ENCODE data around the gene RAET1L.
"Not testable (repeated sequence)": the region's sequence is repeated elsewhere in the genome, so short reads cannot be mapped to it uniquely, and the experiment has no call there.

RAET1L gene

GRCh38 chr6:150063640-150064039 is 38.3 kb upstream of the RAET1L start:
- Histone ChIP-seq H3K9me3 (ENCODE audit: control insufficient read depth, low read length) (no peaks in the 10 kb centered on the region), H3K4me1 (ENCODE audit: control insufficient read depth, insufficient read depth, low read length, poor library complexity, severe bottlenecking) (no peaks in the 10 kb centered on the region), H3K4me3 (ENCODE audit: insufficient read depth, low read depth, low read length, poor library complexity, severe bottlenecking) (no peak overlapping the region), H3K27me3 (replicated peaks; ENCODE audit: control insufficient read depth, insufficient read depth, low read length, poor library complexity, severe bottlenecking) (no peaks in the 10 kb centered on the region), H3K27ac (ENCODE audit: insufficient read depth, low read length, poor library complexity, severe bottlenecking) (no peak overlapping the region), H3K36me3 (ENCODE audit: control insufficient read depth, insufficient read depth, low read length) (no peaks in the 10 kb centered on the region)
- DNase-seq, result no peak

- not testable (repeated sequence) for H3K4me1 ChIP-seq (ENCODE audit: control insufficient read depth, insufficient read depth, low read length, poor library complexity, severe bottlenecking); H3K27ac ChIP-seq (ENCODE audit: insufficient read depth, low read length, poor library complexity, severe bottlenecking); H3K36me3 ChIP-seq (ENCODE audit: control insufficient read depth, insufficient read depth, low read length); DNase-seq; H3K27me3 ChIP-seq (replicated peaks; ENCODE audit: control insufficient read depth, insufficient read depth, low read length, poor library complexity, severe bottlenecking); H3K9me3 ChIP-seq (ENCODE audit: control insufficient read depth, low read length); H3K4me3 ChIP-seq (ENCODE audit: insufficient read depth, low read depth, low read length, poor library complexity, severe bottlenecking)
Observed at GRCh38 chr6:150059973-150060372, 34.6 kb upstream of the RAET1L start.

- no peaks in the 10 kb centered on the region for H3K4me1 ChIP-seq (ENCODE audit: control insufficient read depth, insufficient read depth, low read length, poor library complexity, severe bottlenecking)
- no peaks in the 10 kb centered on the region for H3K9me3 ChIP-seq (ENCODE audit: control insufficient read depth, low read length)
- DNase-seq, result no peak
- H3K27me3 ChIP-seq (replicated peaks; ENCODE audit: control insufficient read depth, insufficient read depth, low read length, poor library complexity, severe bottlenecking), result no peaks in the 10 kb centered on the region
- no peaks in the 10 kb centered on the region for H3K36me3 ChIP-seq (ENCODE audit: control insufficient read depth, insufficient read depth, low read length)
- H3K4me3 ChIP-seq (ENCODE audit: insufficient read depth, low read depth, low read length, poor library complexity, severe bottlenecking), result no peak overlapping the region
- no peak overlapping the region for H3K27ac ChIP-seq (ENCODE audit: insufficient read depth, low read length, poor library complexity, severe bottlenecking)
Observed at GRCh38 chr6:150058986-150059385, 33.7 kb upstream of the RAET1L start.

- no peak for DNase-seq
- no peaks in the 10 kb centered on the region for H3K9me3 ChIP-seq (ENCODE audit: control insufficient read depth, low read length)
Observed at GRCh38 chr6:150058231-150058792, 33.0 kb upstream of the RAET1L start.

GRCh38 chr6:150057501-150057951 is 32.2 kb upstream of the RAET1L start:
- Histone ChIP-seq H3K4me1 (ENCODE audit: control insufficient read depth, insufficient read depth, low read length, poor library complexity, severe bottlenecking) (no peaks in the 10 kb centered on the region), H3K36me3 (ENCODE audit: control insufficient read depth, insufficient read depth, low read length) (no peaks in the 10 kb centered on the region), H3K27me3 (replicated peaks; ENCODE audit: control insufficient read depth, insufficient read depth, low read length, poor library complexity, severe bottlenecking) (peaks cover under 1% of the 10 kb centered on the region), H3K4me3 (ENCODE audit: insufficient read depth, low read depth, low read length, poor library complexity, severe bottlenecking) (no peak overlapping the region), H3K27ac (ENCODE audit: insufficient read depth, low read length, poor library complexity, severe bottlenecking) (no peak overlapping the region), H3K9me3 (ENCODE audit: control insufficient read depth, low read length) (no peaks in the 10 kb centered on the region)
- no peak for DNase-seq

More at GRCh38 chr6:150058231-150058792, 33.0 kb upstream of the RAET1L start:
- Histone ChIP-seq H3K4me3 (ENCODE audit: insufficient read depth, low read depth, low read length, poor library complexity, severe bottlenecking) (no peak overlapping the region), H3K27ac (ENCODE audit: insufficient read depth, low read length, poor library complexity, severe bottlenecking) (no peak overlapping the region), H3K27me3 (replicated peaks; ENCODE audit: control insufficient read depth, insufficient read depth, low read length, poor library complexity, severe bottlenecking) (no peaks in the 10 kb centered on the region), H3K36me3 (ENCODE audit: control insufficient read depth, insufficient read depth, low read length) (no peaks in the 10 kb centered on the region), H3K4me1 (ENCODE audit: control insufficient read depth, insufficient read depth, low read length, poor library complexity, severe bottlenecking) (no peaks in the 10 kb centered on the region)

- H3K27ac ChIP-seq (ENCODE audit: insufficient read depth, low read length, poor library complexity, severe bottlenecking), result no peak overlapping the region
- H3K9me3 ChIP-seq (ENCODE audit: control insufficient read depth, low read length), result no peaks in the 10 kb centered on the region
- no peaks in the 10 kb centered on the region for H3K36me3 ChIP-seq (ENCODE audit: control insufficient read depth, insufficient read depth, low read length)
- peaks cover 4% of the 10 kb centered on the region for H3K27me3 ChIP-seq (replicated peaks; ENCODE audit: control insufficient read depth, insufficient read depth, low read length, poor library complexity, severe bottlenecking)
- no peaks in the 10 kb centered on the region for H3K4me1 ChIP-seq (ENCODE audit: control insufficient read depth, insufficient read depth, low read length, poor library complexity, severe bottlenecking)
- DNase-seq, result no peak
- H3K4me3 ChIP-seq (ENCODE audit: insufficient read depth, low read depth, low read length, poor library complexity, severe bottlenecking), result no peak overlapping the region
Observed at GRCh38 chr6:150056916-150057315, 31.6 kb upstream of the RAET1L start.

- H3K27me3 ChIP-seq (replicated peaks; ENCODE audit: control insufficient read depth, insufficient read depth, low read length, poor library complexity, severe bottlenecking), result peaks cover 4% of the 10 kb centered on the region
- no peak for DNase-seq
Observed at GRCh38 chr6:150056156-150056555, 30.8 kb upstream of the RAET1L start.

GRCh38 chr6:150055131-150055530 is 29.8 kb upstream of the RAET1L start:
- DNase-seq, result no peak
- H3K4me1 ChIP-seq (ENCODE audit: control insufficient read depth, insufficient read depth, low read length, poor library complexity, severe bottlenecking), result no peaks in the 10 kb centered on the region
- no peak overlapping the region for H3K27ac ChIP-seq (ENCODE audit: insufficient read depth, low read length, poor library complexity, severe bottlenecking)
- no peak overlapping the region for H3K4me3 ChIP-seq (ENCODE audit: insufficient read depth, low read depth, low read length, poor library complexity, severe bottlenecking)
- peaks cover 4% of the 10 kb centered on the region for H3K27me3 ChIP-seq (replicated peaks; ENCODE audit: control insufficient read depth, insufficient read depth, low read length, poor library complexity, severe bottlenecking)
- no peaks in the 10 kb centered on the region for H3K9me3 ChIP-seq (ENCODE audit: control insufficient read depth, low read length)
- H3K36me3 ChIP-seq (ENCODE audit: control insufficient read depth, insufficient read depth, low read length), result no peaks in the 10 kb centered on the region

More at GRCh38 chr6:150056156-150056555, 30.8 kb upstream of the RAET1L start:
- Histone ChIP-seq H3K27ac (ENCODE audit: insufficient read depth, low read length, poor library complexity, severe bottlenecking) (no peak overlapping the region), H3K36me3 (ENCODE audit: control insufficient read depth, insufficient read depth, low read length) (no peaks in the 10 kb centered on the region), H3K9me3 (ENCODE audit: control insufficient read depth, low read length) (no peaks in the 10 kb centered on the region), H3K4me3 (ENCODE audit: insufficient read depth, low read depth, low read length, poor library complexity, severe bottlenecking) (no peak overlapping the region), H3K4me1 (ENCODE audit: control insufficient read depth, insufficient read depth, low read length, poor library complexity, severe bottlenecking) (no peaks in the 10 kb centered on the region)

GRCh38 chr6:150053450-150053849 is 28.1 kb upstream of the RAET1L start:
- Histone ChIP-seq H3K4me3 (ENCODE audit: insufficient read depth, low read depth, low read length, poor library complexity, severe bottlenecking) (no peak overlapping the region), H3K4me1 (ENCODE audit: control insufficient read depth, insufficient read depth, low read length, poor library complexity, severe bottlenecking) (no peaks in the 10 kb centered on the region), H3K9me3 (ENCODE audit: control insufficient read depth, low read length) (no peaks in the 10 kb centered on the region), H3K27me3 (replicated peaks; ENCODE audit: control insufficient read depth, insufficient read depth, low read length, poor library complexity, severe bottlenecking) (peaks cover 4% of the 10 kb centered on the region), H3K36me3 (ENCODE audit: control insufficient read depth, insufficient read depth, low read length) (no peaks in the 10 kb centered on the region), H3K27ac (ENCODE audit: insufficient read depth, low read length, poor library complexity, severe bottlenecking) (no peak overlapping the region)
- no peak for DNase-seq

- H3K4me3 ChIP-seq (ENCODE audit: insufficient read depth, low read depth, low read length, poor library complexity, severe bottlenecking), result no peak overlapping the region
- no peak overlapping the region for H3K27ac ChIP-seq (ENCODE audit: insufficient read depth, low read length, poor library complexity, severe bottlenecking)
- peaks cover 4% of the 10 kb centered on the region for H3K27me3 ChIP-seq (replicated peaks; ENCODE audit: control insufficient read depth, insufficient read depth, low read length, poor library complexity, severe bottlenecking)
- H3K9me3 ChIP-seq (ENCODE audit: control insufficient read depth, low read length), result no peaks in the 10 kb centered on the region
- H3K36me3 ChIP-seq (ENCODE audit: control insufficient read depth, insufficient read depth, low read length), result no peaks in the 10 kb centered on the region
- no peak for DNase-seq
- no peaks in the 10 kb centered on the region for H3K4me1 ChIP-seq (ENCODE audit: control insufficient read depth, insufficient read depth, low read length, poor library complexity, severe bottlenecking)
Observed at GRCh38 chr6:150050846-150051245, 25.5 kb upstream of the RAET1L start.

Data from effector memory CD4-positive, alpha-beta T cell (primary cell).